Measurements from ENCODE around the gene DIP2C.
"Not testable (repeated sequence)": the region's sequence is repeated elsewhere in the genome, so short reads cannot be mapped to it uniquely, and the experiment has no call there.

DIP2C gene

GRCh38 chr10:516764-517163 is 172.7 kb downstream of the DIP2C start:
- Histone ChIP-seq H3K27me3 (ENCODE audit: control insufficient read depth in 2 of 2, insufficient read depth in 2 of 2, low read length in 2 of 2) (no peaks in the 10 kb centered on the region), H3K4me1 (ENCODE audit: control insufficient read depth in 2 of 2, insufficient read depth in 2 of 2, low read length in 2 of 2) (peaks cover 7 to 9% of the 10 kb centered on the region in 2 donors), H3K9me3 (ENCODE audit: control insufficient read depth in 2 of 2, low read length in 2 of 2) (no peaks in the 10 kb centered on the region), H3K27ac (ENCODE audit: low read depth in 2 of 2, low read length in 2 of 2) (no peak overlapping the region), H3K4me3 (ENCODE audit: low read length in 2 of 2) (no peak overlapping the region), H3K9ac (ENCODE audit: low read depth in 1 of 2, low read length in 2 of 2) (no peak overlapping the region), H3K36me3 (ENCODE audit: control insufficient read depth in 2 of 2, insufficient read depth in 2 of 2, low read length in 2 of 2) (no peaks in the 10 kb centered on the region)

- H3K27ac ChIP-seq (ENCODE audit: low read depth in 2 of 2, low read length in 2 of 2), result no peak overlapping the region
- H3K4me3 ChIP-seq (ENCODE audit: low read length in 2 of 2), result no peak overlapping the region
- H3K4me1 ChIP-seq (ENCODE audit: control insufficient read depth in 2 of 2, insufficient read depth in 2 of 2, low read length in 2 of 2), result peaks cover 7 to 16% of the 10 kb centered on the region in 2 donors
- H3K36me3 ChIP-seq (ENCODE audit: control insufficient read depth in 2 of 2, insufficient read depth in 2 of 2, low read length in 2 of 2), result no peaks in the 10 kb centered on the region
- H3K9me3 ChIP-seq (ENCODE audit: control insufficient read depth in 2 of 2, low read length in 2 of 2), result no peaks in the 10 kb centered on the region
- H3K27me3 ChIP-seq (ENCODE audit: control insufficient read depth in 2 of 2, insufficient read depth in 2 of 2, low read length in 2 of 2), result no peaks in the 10 kb centered on the region
- H3K9ac ChIP-seq (ENCODE audit: low read depth in 1 of 2, low read length in 2 of 2), result no peak overlapping the region
Observed at GRCh38 chr10:515674-516073, 173.8 kb downstream of the DIP2C start.

GRCh38 chr10:514137-514671 is 175.3 kb downstream of the DIP2C start:
- H3K27ac ChIP-seq (ENCODE audit: low read depth in 2 of 2, low read length in 2 of 2), result peak overlapping the region in 1 of 2 donors; percentile 17
- H3K36me3 ChIP-seq (ENCODE audit: control insufficient read depth in 2 of 2, insufficient read depth in 2 of 2, low read length in 2 of 2), result no peaks in the 10 kb centered on the region
- H3K4me3 ChIP-seq (ENCODE audit: low read length in 2 of 2), result peak overlapping the region in 1 of 2 donors; percentile 60
- peaks cover 7 to 16% of the 10 kb centered on the region in 2 donors for H3K4me1 ChIP-seq (ENCODE audit: control insufficient read depth in 2 of 2, insufficient read depth in 2 of 2, low read length in 2 of 2)
- no peaks in the 10 kb centered on the region for H3K9me3 ChIP-seq (ENCODE audit: control insufficient read depth in 2 of 2, low read length in 2 of 2)
- H3K9ac ChIP-seq (ENCODE audit: low read depth in 1 of 2, low read length in 2 of 2), result peak overlapping the region in 1 of 2 donors; percentile 56
- no peaks in the 10 kb centered on the region for H3K27me3 ChIP-seq (ENCODE audit: control insufficient read depth in 2 of 2, insufficient read depth in 2 of 2, low read length in 2 of 2)

GRCh38 chr10:513393-513792 is 176.1 kb downstream of the DIP2C start:
- Histone ChIP-seq H3K4me3 (ENCODE audit: low read length in 2 of 2) (peak overlapping the region; percentile 60 to 69), H3K9me3 (ENCODE audit: control insufficient read depth in 2 of 2, low read length in 2 of 2) (no peaks in the 10 kb centered on the region), H3K36me3 (ENCODE audit: control insufficient read depth in 2 of 2, insufficient read depth in 2 of 2, low read length in 2 of 2) (no peaks in the 10 kb centered on the region), H3K27ac (ENCODE audit: low read depth in 2 of 2, low read length in 2 of 2) (peak overlapping the region; percentile 17 to 56), H3K4me1 (ENCODE audit: control insufficient read depth in 2 of 2, insufficient read depth in 2 of 2, low read length in 2 of 2) (peaks cover 7 to 16% of the 10 kb centered on the region in 2 donors), H3K27me3 (ENCODE audit: control insufficient read depth in 2 of 2, insufficient read depth in 2 of 2, low read length in 2 of 2) (no peaks in the 10 kb centered on the region), H3K9ac (ENCODE audit: low read depth in 1 of 2, low read length in 2 of 2) (peak overlapping the region; percentile 0 to 56)

- H3K27ac ChIP-seq (ENCODE audit: low read depth in 2 of 2, low read length in 2 of 2), result not testable (repeated sequence)
- H3K4me1 ChIP-seq (ENCODE audit: control insufficient read depth in 2 of 2, insufficient read depth in 2 of 2, low read length in 2 of 2), result peaks cover 7 to 16% of the 10 kb centered on the region in 2 donors
Observed at GRCh38 chr10:512661-513060, 176.8 kb downstream of the DIP2C start.

GRCh38 chr10:511849-512191 is 177.6 kb downstream of the DIP2C start:
- no peaks in the 10 kb centered on the region for H3K27me3 ChIP-seq (ENCODE audit: control insufficient read depth in 2 of 2, insufficient read depth in 2 of 2, low read length in 2 of 2)
- H3K4me3 ChIP-seq (ENCODE audit: low read length in 2 of 2), result no peak overlapping the region
- peaks cover 0 to 1% of the 10 kb centered on the region in 2 donors for H3K36me3 ChIP-seq (ENCODE audit: control insufficient read depth in 2 of 2, insufficient read depth in 2 of 2, low read length in 2 of 2)
- H3K4me1 ChIP-seq (ENCODE audit: control insufficient read depth in 2 of 2, insufficient read depth in 2 of 2, low read length in 2 of 2), result peaks cover 7 to 16% of the 10 kb centered on the region in 2 donors
- no peak overlapping the region for H3K27ac ChIP-seq (ENCODE audit: low read depth in 2 of 2, low read length in 2 of 2)
- H3K9ac ChIP-seq (ENCODE audit: low read depth in 1 of 2, low read length in 2 of 2), result no peak overlapping the region
- no peaks in the 10 kb centered on the region for H3K9me3 ChIP-seq (ENCODE audit: control insufficient read depth in 2 of 2, low read length in 2 of 2)

More at GRCh38 chr10:512661-513060, 176.8 kb downstream of the DIP2C start:
- not testable (repeated sequence) for H3K9ac ChIP-seq (ENCODE audit: low read depth in 1 of 2, low read length in 2 of 2); H3K27me3 ChIP-seq (ENCODE audit: control insufficient read depth in 2 of 2, insufficient read depth in 2 of 2, low read length in 2 of 2); H3K4me3 ChIP-seq (ENCODE audit: low read length in 2 of 2); H3K9me3 ChIP-seq (ENCODE audit: control insufficient read depth in 2 of 2, low read length in 2 of 2); H3K36me3 ChIP-seq (ENCODE audit: control insufficient read depth in 2 of 2, insufficient read depth in 2 of 2, low read length in 2 of 2)

GRCh38 chr10:511101-511848 is 178.2 kb downstream of the DIP2C start:
- no peak overlapping the region for H3K4me3 ChIP-seq (ENCODE audit: low read length in 2 of 2)
- H3K9me3 ChIP-seq (ENCODE audit: control insufficient read depth in 2 of 2, low read length in 2 of 2), result no peaks in the 10 kb centered on the region
- peaks cover 7 to 16% of the 10 kb centered on the region in 2 donors for H3K4me1 ChIP-seq (ENCODE audit: control insufficient read depth in 2 of 2, insufficient read depth in 2 of 2, low read length in 2 of 2)
- no peak overlapping the region for H3K27ac ChIP-seq (ENCODE audit: low read depth in 2 of 2, low read length in 2 of 2)
- no peaks in the 10 kb centered on the region for H3K27me3 ChIP-seq (ENCODE audit: control insufficient read depth in 2 of 2, insufficient read depth in 2 of 2, low read length in 2 of 2)
- H3K36me3 ChIP-seq (ENCODE audit: control insufficient read depth in 2 of 2, insufficient read depth in 2 of 2, low read length in 2 of 2), result peaks cover 0 to 3% of the 10 kb centered on the region in 2 donors
- H3K9ac ChIP-seq (ENCODE audit: low read depth in 1 of 2, low read length in 2 of 2), result peak overlapping the region in 1 of 2 donors; percentile 5

GRCh38 chr10:510415-510881 is 179.0 kb downstream of the DIP2C start:
- H3K36me3 ChIP-seq (ENCODE audit: control insufficient read depth in 2 of 2, insufficient read depth in 2 of 2, low read length in 2 of 2), result peaks cover 0 to 3% of the 10 kb centered on the region in 2 donors
- H3K4me1 ChIP-seq (ENCODE audit: control insufficient read depth in 2 of 2, insufficient read depth in 2 of 2, low read length in 2 of 2), result peaks cover 7 to 16% of the 10 kb centered on the region in 2 donors
- no peak overlapping the region for H3K4me3 ChIP-seq (ENCODE audit: low read length in 2 of 2)
- H3K27me3 ChIP-seq (ENCODE audit: control insufficient read depth in 2 of 2, insufficient read depth in 2 of 2, low read length in 2 of 2), result no peaks in the 10 kb centered on the region
- no peaks in the 10 kb centered on the region for H3K9me3 ChIP-seq (ENCODE audit: control insufficient read depth in 2 of 2, low read length in 2 of 2)
- peak overlapping the region in 1 of 2 donors; percentile 5 for H3K9ac ChIP-seq (ENCODE audit: low read depth in 1 of 2, low read length in 2 of 2)
- H3K27ac ChIP-seq (ENCODE audit: low read depth in 2 of 2, low read length in 2 of 2), result no peak overlapping the region

GRCh38 chr10:509361-510102 is 179.9 kb downstream of the DIP2C start:
- Histone ChIP-seq H3K4me3 (ENCODE audit: low read length in 2 of 2) (no peak overlapping the region), H3K9ac (ENCODE audit: low read depth in 1 of 2, low read length in 2 of 2) (no peak overlapping the region), H3K27ac (ENCODE audit: low read depth in 2 of 2, low read length in 2 of 2) (peak overlapping the region in 1 of 2 donors; percentile 32), H3K27me3 (ENCODE audit: control insufficient read depth in 2 of 2, insufficient read depth in 2 of 2, low read length in 2 of 2) (no peaks in the 10 kb centered on the region), H3K4me1 (ENCODE audit: control insufficient read depth in 2 of 2, insufficient read depth in 2 of 2, low read length in 2 of 2) (peaks cover 7 to 16% of the 10 kb centered on the region in 2 donors), H3K9me3 (ENCODE audit: control insufficient read depth in 2 of 2, low read length in 2 of 2) (no peaks in the 10 kb centered on the region), H3K36me3 (ENCODE audit: control insufficient read depth in 2 of 2, insufficient read depth in 2 of 2, low read length in 2 of 2) (peaks cover 0 to 3% of the 10 kb centered on the region in 2 donors)

- H3K27ac ChIP-seq (ENCODE audit: low read depth in 2 of 2, low read length in 2 of 2), result no peak overlapping the region
- no peaks in the 10 kb centered on the region for H3K9me3 ChIP-seq (ENCODE audit: control insufficient read depth in 2 of 2, low read length in 2 of 2)
- peaks cover 0 to 3% of the 10 kb centered on the region in 2 donors for H3K36me3 ChIP-seq (ENCODE audit: control insufficient read depth in 2 of 2, insufficient read depth in 2 of 2, low read length in 2 of 2)
- peaks cover 6 to 11% of the 10 kb centered on the region in 2 donors for H3K4me1 ChIP-seq (ENCODE audit: control insufficient read depth in 2 of 2, insufficient read depth in 2 of 2, low read length in 2 of 2)
- no peak overlapping the region for H3K4me3 ChIP-seq (ENCODE audit: low read length in 2 of 2)
- no peaks in the 10 kb centered on the region for H3K27me3 ChIP-seq (ENCODE audit: control insufficient read depth in 2 of 2, insufficient read depth in 2 of 2, low read length in 2 of 2)
- H3K9ac ChIP-seq (ENCODE audit: low read depth in 1 of 2, low read length in 2 of 2), result no peak overlapping the region
Observed at GRCh38 chr10:508726-509125, 180.7 kb downstream of the DIP2C start.

Measured in mucosa of rectum (tissue), 2 donors.